Mammary epithelial cell (primary cell): Measurements from ENCODE around the gene TNS1.

ENCODE experiments used
- EZH2 ChIP-seq: IDR thresholded peaks from 2 replicates; pipeline ENCODE4 v1.6.1; 2012; ENCODE audit warnings: low read length, inconsistent platforms, borderline replicate concordance
- TF ChIP-seq, protein P1 (sequence below), 2 donors: IDR thresholded peaks in 1 of 2; conservative IDR thresholded peaks in 1 of 2; 2 replicates each; pipeline ENCODE4 v1.5.1; 2011 to 2012; ENCODE audit warnings: inconsistent platforms in 2 of 2, low read length in 2 of 2, mild to moderate bottlenecking in 2 of 2, control low read depth in 1 of 2, low read depth in 1 of 2; ENCODE audit not compliant: insufficient read depth in 1 of 2; ENCODE audit errors: extremely low read depth in 1 of 2

DNA sequence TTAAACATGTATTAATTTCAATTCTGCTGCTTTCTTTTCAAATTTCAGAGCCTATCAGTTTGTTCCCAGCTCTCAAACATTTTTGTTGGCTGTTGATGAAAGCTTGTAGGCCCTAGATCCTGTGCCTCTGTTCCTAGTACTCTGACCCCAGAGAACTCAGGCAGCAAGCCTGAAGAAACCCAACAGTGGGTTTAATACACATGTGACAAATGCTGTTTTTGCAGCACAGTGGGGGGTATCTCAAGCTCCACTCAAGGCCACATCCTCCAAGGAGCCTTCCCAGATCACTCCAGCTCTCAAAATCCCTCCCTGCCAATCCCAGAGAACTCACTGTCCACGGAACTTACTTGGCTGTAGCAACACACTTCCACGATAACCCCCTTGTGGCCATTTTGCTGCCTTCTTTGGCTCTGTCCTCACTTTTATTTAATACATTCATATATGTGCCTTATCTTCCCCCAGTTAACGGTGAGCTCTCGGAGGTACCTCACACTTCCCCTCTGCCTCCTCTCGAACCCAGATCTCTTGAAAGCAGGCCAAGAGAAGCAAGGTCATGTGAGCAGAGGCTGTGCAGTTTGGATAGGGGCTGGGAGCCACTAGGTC, 122.4 kb downstream of the TNS1 start:
- no peak for TF ChIP-seq EZH2
- TF ChIP-seq, protein P1, sequence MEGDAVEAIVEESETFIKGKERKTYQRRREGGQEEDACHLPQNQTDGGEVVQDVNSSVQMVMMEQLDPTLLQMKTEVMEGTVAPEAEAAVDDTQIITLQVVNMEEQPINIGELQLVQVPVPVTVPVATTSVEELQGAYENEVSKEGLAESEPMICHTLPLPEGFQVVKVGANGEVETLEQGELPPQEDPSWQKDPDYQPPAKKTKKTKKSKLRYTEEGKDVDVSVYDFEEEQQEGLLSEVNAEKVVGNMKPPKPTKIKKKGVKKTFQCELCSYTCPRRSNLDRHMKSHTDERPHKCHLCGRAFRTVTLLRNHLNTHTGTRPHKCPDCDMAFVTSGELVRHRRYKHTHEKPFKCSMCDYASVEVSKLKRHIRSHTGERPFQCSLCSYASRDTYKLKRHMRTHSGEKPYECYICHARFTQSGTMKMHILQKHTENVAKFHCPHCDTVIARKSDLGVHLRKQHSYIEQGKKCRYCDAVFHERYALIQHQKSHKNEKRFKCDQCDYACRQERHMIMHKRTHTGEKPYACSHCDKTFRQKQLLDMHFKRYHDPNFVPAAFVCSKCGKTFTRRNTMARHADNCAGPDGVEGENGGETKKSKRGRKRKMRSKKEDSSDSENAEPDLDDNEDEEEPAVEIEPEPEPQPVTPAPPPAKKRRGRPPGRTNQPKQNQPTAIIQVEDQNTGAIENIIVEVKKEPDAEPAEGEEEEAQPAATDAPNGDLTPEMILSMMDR (conservative IDR thresholded peaks at IDR 0.05 in 1 of 2, IDR thresholded peaks at IDR 0.05 in 1 of 2; ENCODE audit: extremely low read depth in 1 of 2, insufficient read depth in 1 of 2, low read depth in 1 of 2, low read length in 2 of 2), result no peak
